NCI-H2107 (cell line): ENCODE measurements around the gene TMEM69.
A peak's percentile ranks its signal among the peaks of the same experiment; 100 is the strongest.
"Not testable (repeated sequence)": the region's sequence is repeated elsewhere in the genome, so short reads cannot be mapped to it uniquely, and the experiment has no call there.

Source experiments
- DNase-seq: peaks from one replicate; lab custom pipeline; 2025; lab: John Stamatoyannopoulos, UW

The TMEM69 gene, protein sequence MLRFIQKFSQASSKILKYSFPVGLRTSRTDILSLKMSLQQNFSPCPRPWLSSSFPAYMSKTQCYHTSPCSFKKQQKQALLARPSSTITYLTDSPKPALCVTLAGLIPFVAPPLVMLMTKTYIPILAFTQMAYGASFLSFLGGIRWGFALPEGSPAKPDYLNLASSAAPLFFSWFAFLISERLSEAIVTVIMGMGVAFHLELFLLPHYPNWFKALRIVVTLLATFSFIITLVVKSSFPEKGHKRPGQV

DNA sequence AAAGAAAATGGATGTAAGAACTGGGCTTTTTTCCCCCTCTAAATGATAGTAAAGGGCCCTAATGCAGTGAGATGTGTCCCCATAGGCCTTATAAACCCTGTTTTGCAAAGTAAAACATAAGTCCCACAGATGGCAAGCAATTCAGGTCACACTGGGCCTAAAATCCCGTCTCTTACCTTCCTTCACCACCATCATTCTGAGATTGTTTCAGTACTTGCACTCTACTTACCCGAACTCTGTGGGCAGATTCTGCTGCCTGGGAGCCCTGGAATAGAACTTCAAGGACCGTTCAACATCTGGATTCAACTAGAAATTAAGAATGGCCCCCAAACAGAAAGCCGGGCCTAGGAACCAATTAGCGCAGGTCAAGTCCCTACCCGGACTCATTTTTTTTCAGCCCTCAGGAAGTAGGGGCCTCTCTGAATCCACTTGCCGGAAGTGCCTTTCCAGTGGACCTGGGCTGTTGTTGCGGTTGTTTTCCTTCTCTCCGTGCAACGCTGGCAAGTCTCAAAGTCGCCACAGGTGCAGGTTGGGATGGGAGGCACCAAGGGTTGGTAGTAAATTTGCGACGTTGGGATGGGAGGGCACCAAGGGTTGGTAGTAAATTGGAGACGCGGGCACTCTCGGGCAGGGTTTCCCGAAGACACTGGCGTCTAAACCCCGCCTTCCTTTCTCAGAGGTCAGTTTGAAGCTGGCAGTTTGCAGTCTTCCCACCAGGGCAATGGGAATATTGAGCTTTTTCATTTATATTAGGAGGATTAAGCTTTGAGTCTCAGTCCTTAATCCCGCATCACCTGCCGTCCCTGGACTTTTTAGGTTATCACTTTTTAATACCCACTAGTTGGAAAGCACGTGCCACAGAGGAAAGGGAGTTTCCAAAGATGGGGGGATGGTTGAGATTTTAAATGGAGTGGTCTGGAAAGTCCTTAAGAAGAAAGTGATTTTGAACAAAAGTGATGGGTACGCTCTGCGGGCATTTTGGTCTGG, at the start of gene TMEM69:
TSS of gene TMEM69 (plus strand) at position 428 of the 987 bp plus-strand sequence. CDS start 2,888 bp downstream, outside the sequence.
- peak; percentile 77 for DNase-seq

DNA sequence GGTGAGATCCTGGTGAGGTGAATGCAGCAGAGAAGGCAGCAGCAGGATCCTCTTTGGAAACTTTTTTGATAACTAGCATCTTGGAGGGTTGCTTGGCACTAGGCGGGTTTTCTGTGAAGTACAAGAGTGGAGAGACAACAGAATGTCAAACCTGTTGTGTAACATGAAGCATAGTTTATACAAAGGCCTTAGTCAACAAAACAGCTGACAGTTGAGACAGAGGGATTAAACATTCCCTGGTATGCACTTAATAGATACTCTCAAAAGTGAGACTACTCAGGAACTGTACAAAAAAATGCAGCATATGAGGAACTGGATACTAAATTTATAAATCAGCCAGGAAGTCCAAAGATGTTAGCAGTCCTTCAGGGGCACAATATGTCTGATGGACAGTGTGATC, 47.7 kb upstream of the TMEM69 start:
- DNase-seq: no peak

DNA sequence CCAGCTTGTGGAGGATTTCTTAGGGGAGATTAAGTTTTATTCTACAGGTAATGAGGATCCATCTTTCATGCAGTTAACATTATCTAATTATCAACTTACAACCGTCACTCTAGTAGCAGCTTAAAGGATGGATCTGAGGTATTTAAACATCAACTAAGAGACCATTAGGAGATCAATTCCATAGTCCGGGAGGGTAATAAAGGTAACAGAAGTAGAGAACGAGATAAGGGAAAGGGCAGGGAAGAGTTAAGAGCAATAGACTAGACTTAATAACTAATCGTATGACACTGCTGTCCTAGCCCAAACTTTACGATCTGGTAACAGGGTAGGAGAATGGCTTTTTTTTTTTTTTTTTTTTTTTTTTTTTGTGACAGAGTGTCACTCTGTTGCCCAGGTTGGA, 44.7 kb upstream of the TMEM69 start:
- DNase-seq: no peak

DNA sequence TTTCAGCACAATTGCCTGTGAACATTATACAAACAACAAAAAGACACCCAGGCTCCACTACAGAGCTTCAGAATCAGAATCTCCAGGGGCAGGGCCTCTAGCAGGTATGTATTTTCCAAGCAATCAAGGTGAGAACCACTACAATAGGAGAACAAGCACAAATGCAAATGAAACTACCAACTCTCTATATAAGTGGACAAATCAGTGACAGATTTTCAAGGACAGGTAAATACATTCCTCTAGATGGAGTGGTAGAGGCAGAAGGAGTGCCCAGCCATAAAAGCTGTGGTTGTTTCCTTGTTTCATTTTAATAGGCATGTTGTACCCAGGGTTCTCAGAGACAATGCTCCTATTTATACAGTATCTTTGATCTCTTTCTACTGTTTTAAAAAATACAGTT, 44.0 kb upstream of the TMEM69 start:
- DNase-seq: no peak

DNA sequence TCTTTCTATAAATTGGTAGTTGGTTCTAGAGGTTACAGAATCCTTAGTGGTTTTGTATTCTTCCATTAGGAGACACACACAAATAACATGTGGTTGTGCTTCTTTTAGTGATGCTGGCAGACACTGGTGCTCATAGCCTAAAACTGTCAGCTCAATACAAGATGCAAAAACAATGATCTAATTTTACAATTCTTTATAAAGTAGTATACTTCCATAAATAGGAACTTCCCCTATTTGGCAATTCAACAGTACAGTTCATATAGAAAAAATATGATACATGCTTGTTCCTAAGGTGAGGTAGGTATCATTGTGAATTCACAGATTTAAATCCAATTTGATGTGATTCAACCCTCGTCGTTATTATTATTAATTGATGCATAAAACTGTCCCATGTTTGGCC, 43.3 kb upstream of the TMEM69 start:
- DNase-seq: no peak

DNA sequence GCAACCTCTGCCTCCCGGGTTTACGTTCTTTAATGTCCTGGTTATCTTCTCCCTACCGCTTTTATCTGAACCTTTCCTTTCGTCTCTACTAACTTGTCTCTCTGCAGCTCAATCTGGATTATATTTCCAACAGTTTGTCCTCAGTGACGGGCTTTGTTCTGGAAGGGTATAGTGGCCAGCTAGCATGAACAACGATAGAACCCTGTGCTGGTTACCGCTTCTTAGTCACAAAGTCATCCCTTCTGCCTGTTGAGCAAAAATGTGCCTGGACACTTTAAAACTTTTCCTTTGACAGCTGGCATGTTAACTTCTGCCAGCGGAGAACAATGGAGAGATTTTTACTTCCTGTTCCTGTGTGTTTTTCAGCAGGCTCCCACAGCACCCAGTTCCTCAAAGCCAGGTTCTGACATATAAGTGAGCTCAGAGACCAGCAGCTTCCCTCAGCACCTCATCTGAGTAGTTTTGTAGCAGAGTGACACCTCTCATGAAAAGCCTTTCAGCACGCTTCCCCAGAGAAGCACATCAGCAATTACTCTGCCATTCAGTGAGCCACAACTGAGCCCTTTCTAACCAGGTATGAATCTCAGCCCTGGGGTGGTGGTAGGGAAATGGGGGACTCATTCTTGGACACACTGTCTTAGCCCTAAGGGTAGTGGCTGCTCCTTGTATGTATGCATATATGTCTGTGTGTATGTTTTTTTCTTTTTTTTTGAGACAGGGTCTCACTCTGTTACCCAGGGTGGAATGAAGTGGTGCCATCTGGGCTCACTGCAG, 40.5 kb upstream of the TMEM69 start:
- DNase-seq: no peak

DNA sequence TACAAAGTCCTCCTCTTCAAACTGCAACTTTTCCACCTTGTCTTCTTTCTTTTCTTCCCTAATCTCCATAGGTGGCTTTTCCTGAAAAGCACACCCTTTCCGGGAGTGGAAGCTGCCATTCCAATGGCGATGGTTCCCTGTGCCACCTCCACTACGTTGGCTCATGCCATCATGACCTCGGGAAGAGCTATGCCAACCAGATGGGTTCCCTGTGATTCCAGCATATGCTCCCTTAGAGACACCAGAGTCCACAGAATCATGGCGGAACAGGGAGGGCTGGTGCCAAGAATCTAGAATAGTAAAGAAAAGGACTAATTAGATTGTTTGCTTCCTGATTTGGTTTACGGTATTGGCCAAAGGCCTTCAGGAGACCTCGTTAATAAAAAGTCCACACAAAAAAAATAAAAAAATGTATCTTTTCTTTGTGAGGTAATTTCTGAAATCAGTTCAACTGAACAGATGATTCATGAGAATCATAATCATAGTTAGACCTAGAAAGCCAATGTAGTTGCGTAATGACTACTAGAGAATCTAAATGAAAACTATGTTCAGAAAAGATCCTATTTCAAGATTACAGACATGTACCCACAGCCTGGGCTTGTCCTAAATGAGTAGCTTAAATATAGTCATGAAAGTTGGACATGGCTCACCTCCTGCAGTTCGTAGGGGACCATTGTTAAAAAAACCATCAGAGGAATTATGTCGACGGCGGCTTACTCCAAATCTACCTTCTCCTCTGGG, 33.3 kb upstream of the TMEM69 start:
- DNase-seq: no peak

DNA sequence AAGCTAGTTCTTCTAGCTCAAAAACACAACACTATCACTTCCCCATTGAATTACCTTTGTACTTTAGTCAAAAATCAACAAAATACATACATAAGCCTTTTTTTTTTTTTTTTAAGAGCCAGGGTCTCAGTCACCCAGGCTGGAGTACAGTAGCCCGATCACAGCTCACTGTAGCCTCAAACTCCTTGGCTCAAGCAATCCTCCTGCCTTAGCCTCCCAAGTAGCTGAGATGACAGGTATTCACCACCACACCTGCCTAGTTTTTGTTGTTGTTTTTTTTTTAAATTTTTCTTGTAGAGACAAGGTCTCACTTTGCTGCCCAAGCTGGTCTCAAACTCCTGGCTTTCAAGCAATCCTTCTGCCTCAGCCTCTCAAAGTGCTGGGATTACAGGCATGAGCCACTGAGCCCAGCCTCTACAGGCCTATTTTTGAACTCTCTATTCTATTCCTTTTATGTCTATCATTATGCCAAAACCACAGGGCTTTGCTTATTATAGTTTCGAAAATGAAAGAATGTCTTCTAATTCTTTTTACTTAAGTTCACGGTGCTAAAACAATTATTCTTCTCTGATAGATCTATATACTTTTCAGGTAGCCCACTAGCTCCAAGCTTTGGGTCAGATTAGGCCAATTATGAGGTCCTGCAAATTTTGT, 31.3 kb upstream of the TMEM69 start:
- DNase-seq: no peak

DNA sequence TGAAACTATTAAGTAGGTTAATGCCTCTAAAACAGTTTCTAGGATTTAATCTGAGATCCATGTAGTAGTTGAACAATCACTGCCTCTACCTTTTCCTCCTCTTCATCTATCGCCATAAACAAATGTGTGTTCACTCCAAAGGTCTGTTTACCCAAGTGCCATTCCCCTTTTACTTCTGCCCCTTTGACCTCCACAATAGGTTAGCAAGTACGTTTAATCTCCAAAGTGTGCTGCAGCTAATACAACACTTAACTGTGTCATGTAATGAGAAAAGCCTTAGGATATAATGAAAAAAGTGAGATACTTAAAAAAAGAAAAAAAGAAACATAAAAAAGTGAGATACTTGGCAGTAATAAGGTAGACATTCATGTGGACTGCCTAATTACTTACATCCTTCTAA, 29.8 kb upstream of the TMEM69 start:
- DNase-seq: no peak

DNA sequence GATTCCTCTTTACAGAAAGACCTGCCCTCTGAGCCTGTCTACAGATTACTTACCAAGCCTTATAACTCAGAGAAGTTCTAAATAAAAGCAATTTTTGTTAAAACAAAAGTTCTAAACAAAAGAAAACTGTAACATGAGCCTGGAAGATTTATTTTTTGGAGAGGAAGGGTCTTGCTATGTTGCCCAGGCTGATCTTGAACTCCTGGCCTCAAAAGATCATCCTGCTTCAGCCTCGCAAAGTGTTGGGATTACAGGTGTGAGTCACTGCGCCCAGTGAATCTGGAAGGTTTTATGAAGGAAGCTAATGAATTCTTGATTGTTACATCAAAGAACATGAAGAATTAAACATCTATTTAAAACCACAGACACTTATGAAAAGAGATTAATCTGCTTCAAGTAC, 28.8 kb upstream of the TMEM69 start:
- no peak for DNase-seq

DNA sequence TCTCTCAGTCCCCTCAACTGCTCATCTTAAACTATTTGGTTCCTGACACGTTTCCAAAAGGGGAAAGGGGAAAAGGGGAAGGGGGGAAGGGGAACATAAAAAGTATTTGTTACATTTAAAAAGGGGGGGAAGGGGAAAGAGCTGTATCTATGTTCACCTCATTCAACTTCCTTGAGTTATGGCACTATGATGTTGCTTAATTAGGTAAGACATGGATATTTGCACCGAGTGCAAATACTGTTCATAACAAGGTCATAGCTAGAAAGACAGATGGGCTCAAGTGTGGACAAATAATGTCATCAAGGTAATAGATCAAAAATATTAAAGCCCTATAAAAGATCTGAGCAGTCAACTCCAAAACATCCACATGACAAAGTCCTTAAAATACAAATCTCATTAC, 27.6 kb upstream of the TMEM69 start:
- DNase-seq: no peak

DNA sequence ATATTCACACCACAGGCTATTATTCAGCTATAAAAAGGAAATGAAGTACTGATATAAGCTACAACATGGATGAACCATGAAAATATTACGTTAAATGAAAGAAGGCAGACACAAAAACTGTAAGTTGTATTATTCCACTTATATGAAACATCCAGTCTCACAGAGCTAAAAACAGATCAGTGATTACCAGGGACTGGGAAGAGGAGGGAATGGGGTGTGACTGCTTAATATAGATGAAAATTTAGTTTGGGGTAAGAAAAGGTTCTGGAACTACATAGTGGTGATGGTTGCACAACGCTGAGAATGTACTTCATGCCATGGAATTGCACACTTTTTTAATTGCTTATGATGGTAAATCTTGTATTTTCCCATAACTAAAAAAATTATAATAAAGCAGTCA, 21.1 kb upstream of the TMEM69 start:
- DNase-seq: no peak

DNA sequence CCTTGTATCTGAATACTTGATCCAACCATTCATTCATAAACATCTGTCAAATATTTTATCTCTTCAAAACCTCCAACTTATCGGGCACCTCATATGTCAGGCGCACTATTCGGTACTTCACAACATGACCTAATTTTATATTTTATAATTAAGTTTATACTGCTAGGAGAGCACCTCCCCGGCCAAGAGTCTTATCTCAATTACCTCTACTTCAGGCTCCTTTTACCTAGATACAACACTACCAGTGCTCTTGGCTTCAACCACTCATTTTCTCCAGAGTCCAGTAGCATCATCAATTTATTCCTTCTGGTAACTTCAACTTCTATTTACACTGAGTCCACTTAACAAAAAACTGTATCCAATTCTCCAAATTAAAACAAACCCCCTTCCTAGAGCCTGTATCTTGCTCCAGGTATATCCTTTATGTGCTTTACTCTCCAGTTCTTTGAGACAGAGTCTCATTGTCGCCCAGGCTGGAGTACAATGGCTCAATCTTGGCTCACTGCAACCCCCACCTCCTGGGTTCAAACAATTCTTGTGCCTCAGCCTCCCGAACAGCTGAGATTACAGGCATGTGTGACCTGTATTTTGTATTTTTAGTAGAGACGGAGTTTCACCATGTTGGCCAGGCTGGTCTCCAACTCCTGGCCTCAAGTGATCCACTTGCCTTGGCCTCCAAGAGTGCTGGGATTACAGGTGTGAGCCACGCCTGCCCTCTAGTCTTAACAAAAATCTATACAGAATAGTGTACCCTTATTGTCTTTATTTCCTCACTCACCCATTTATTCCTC, 20.5 kb upstream of the TMEM69 start:
- no peak for DNase-seq

DNA sequence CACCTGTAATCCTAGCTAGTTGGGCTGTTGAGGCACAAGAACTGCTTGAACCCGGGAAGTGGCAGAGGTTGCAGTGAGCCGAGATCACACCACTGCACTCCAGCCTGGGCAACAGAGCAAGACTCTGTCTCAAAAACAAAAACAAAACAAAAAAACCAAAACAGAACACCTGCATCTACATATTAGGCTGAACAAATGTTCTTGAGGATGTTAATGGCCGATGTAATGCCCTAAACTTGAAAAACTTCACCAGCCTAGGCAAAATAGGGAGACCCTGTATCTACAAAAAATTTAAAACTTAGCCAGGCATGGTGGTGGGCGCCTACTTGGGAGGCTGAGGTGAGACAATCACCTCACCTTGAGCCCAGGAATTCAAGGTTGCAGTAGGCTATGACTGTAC, 19.5 kb upstream of the TMEM69 start:
- DNase-seq: no peak

DNA sequence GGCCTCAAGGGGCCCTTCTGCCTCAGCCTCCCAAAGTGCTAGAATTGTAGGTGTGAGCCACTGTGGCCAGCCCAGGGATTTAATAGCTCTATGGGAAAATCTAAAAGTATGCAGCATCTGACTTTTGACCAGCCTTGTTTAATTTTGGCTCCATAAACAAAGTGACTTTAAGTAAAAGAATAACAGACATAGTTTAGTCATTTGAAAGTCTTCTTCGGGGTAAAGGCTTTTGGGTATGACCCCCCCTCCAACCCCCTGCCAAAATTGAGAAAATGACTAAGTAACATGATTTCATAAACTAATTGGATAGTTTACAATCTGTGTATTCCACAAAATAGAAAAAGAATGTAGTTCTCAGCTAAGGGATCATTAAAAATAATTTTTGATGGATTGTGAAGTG, 18.6 kb upstream of the TMEM69 start:
- DNase-seq: no peak

DNA sequence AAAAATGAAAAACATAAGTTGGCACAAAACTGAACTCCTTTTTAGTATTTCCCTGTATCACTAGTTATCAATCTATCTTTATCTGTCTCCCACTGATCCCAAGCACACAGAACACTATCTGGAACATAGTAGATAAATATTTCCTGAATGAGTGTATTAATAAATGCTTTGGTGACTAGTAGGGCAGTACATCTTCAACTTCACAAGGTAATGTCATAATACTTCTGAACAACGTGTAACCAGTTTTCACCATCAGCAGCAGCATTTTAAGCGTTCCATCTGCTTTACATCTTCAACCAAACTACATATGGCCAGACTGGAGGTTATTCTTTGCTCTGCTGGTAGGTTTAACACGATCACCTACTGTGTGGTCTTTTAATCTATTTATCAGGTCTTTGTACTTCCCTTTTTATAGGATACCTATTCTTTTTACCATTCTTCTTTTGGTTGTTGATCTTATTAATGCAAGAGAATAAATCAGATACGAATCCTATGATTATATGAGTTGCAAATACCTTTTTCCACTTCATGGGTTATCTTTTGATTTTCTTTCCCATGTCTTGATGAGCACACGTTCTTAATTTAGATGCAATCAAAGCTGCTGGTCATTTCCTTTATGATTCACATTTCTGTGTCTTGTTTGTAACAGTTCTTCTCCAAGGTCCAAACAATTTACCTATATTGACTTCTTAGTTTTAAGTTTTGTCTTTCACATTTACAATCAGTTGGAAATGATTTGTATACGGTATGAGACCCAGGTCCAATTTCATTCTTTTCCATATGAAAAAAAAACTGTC, 17.9 kb upstream of the TMEM69 start:
- no peak for DNase-seq

DNA sequence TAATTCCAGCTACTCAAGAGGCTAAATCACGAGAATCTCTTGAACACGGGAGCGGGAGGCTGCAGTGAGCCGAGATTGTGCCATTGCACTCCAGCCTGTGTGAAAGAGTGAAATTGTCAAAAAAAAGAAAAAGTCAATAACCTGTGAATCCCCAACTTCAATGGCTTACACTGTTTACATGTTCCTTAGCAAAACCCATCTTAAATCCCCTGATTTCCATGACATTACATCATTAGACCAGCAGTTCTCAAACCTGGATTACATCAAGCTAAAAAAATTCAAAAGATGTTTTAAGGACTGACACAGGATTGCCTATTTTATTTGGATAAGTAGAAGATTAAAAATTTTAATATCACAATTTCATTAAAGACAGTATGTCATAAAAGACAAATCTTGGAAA, 14.0 kb upstream of the TMEM69 start:
- DNase-seq: no peak

DNA sequence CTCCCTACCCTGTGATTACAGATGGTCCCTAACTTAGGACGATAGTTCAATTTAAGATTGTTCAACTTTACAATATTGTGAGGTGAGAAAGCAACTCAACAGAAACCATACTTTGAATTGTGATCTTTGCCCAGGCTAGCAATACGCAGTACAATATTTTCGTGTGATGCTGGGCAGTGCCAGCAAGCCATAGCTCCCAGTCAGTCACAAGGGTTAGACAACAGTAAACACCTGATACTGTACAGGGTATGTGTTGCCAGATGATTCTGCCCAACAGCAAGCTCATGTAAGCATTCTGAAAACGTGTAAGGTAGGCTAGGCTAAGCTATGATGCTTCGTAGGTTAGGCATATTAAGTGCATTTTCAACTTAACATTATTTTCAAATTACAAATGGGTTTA, 13.5 kb upstream of the TMEM69 start:
- no peak for DNase-seq

DNA sequence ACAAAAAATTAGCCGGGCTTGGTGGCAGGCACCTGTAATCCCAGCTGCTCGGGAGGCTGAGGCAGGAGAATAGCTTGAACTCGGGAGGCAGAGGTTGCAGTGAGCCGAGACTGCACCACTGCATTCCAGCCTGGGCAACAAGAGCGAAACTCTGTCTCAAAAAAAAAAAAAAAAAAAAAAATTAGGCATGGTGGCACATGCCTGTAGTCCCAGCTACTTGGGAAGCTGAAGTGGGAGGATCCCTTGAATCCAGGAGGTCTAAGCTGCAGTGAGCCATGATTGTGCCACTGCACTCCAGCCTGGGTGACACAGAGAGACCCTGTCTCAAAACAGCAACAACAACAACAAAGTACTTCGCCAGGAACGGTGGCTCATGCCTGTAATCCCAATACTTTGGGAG, 11.4 kb upstream of the TMEM69 start:
- DNase-seq: not testable (repeated sequence)
